T-helper 22 cell (primary cell): Measurements from ENCODE around the gene CDC14A.
"Not testable (repeated sequence)": the region's sequence is repeated elsewhere in the genome, so short reads cannot be mapped to it uniquely, and the experiment has no call there.

ENCODE experiments used
- DNase-seq: peaks from one replicate; pipeline ENCODE4 v3.0.0-alpha.2; 2020; ENCODE audit warnings: low read depth

Gene CDC14A

GRCh38 chr1:100405902-100406301, 53.6 kb downstream of the CDC14A start:
- DNase-seq = not testable (repeated sequence)

- not testable (repeated sequence) for DNase-seq
Measured at GRCh38 chr1:100407390-100407789, 55.1 kb downstream of the CDC14A start.

- DNase-seq = no peak
Measured at GRCh38 chr1:100411019-100411418, 58.7 kb downstream of the CDC14A start.

DNA sequence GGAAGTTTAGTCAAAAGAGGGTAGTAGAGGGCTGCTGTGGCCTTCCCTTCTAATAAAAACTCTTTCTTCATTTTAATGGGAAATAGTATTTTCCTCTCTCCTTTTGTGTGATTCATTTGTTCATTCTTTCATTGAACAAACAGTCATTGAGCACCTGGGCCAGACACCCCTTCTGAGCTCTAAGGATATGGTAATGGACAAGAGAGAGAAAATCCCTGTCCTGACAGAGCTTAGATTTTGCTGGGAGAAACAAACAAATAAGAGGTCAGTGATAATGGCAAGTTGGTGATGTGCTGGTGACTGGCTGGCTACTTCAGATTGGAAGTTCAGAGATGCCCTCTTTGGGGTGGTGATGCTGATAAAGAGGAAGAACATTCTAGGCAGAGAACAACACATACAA, 59.3 kb downstream of the CDC14A start:
- no peak for DNase-seq

GRCh38 chr1:100413035-100413434, 60.7 kb downstream of the CDC14A start:
- no peak for DNase-seq

GRCh38 chr1:100414693-100415497, 62.6 kb downstream of the CDC14A start:
- no peak for DNase-seq

GRCh38 chr1:100415498-100415778, 63.1 kb downstream of the CDC14A start:
- no peak for DNase-seq

GRCh38 chr1:100419072-100419471, 66.8 kb downstream of the CDC14A start:
- DNase-seq = no peak

- no peak for DNase-seq
Measured at GRCh38 chr1:100422065-100422464, 69.8 kb downstream of the CDC14A start.

GRCh38 chr1:100423832-100424337, 71.6 kb downstream of the CDC14A start:
- DNase-seq = no peak

GRCh38 chr1:100428160-100428559, 75.9 kb downstream of the CDC14A start:
- DNase-seq = no peak

DNA sequence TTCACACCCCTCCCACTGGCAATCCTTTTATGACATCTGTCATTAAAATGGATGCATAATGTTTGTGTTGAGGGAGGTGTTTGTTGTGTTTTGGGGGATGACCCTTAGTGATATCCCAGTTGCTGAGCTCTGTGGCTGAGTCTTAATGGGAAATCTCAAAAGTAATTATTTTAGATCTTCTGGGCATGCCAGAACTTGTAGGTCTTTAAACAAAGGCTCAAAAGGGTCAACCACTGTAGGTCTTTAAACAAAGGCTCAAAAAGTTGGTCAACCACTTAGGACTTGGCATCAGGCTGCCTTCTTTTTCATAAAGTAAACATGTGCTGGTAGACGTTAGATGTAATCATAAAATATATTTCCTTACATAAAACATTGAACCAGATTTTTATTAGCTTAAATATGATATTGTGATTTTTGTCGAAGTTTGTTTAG, 78.0 kb downstream of the CDC14A start:
- DNase-seq = no peak

- no peak for DNase-seq
Measured at GRCh38 chr1:100431954-100432353, 79.6 kb downstream of the CDC14A start.

DNA sequence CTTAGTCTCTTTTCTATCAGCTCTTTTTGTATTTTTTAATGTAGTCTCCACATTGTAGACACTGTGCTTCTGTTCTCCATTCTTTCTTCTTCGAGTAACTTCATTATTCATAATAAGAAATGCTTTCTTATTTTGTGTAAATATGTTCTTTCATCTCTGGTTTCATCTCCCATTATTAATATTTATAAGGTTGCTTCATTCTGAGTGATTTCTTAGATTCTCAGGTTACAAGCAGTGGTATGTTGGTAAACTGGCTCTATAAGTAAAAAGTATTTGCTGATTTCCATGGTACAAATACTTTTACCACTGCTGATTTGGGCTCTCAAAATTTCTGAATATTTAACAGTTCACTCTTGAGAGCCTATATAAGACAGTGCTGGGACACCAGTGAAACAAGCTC, 81.3 kb downstream of the CDC14A start:
- DNase-seq = no peak

DNA sequence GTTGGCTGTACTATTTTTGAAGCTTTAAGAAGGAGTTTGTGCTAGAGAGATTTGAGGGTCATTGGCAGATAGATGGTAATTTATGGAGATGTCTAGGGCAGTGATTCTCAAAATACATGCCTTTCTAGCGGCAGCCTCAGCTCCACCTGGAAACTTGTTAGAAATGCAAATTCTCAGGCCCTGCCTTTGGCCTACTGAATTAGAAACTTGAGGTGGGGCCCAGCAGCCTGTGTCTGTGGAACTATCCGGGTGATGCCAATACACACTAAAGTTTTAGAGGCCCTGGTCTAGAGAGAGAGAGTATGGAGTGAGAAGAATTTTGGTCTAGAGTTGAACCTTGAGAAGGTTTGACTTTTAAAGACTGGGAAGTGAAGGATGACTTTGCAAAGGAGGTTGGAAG, 82.5 kb downstream of the CDC14A start:
- no peak for DNase-seq

DNA sequence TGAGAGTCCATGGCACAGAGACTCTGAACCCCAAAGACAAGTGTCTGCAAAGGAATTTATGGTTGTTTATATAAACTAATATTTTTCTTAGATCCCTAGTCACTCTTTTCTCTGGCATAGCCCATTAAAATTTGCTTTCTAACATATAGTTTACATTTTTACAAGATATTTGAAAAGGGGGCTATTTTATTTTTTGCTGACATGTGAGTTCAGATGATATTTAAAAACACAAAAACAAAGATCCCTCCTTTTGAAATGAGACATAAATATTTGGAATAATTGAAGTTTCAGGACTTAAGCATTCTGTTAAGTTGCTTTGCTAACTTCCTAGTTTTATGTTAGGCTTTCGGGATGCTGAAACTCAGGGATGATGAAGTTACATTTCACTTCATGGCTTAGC, 86.1 kb downstream of the CDC14A start:
- no peak for DNase-seq

GRCh38 chr1:100438789-100439188, 86.5 kb downstream of the CDC14A start:
- no peak for DNase-seq

- DNase-seq = peak; percentile 78
Measured at GRCh38 chr1:100440075-100440809, 87.9 kb downstream of the CDC14A start.

DNA sequence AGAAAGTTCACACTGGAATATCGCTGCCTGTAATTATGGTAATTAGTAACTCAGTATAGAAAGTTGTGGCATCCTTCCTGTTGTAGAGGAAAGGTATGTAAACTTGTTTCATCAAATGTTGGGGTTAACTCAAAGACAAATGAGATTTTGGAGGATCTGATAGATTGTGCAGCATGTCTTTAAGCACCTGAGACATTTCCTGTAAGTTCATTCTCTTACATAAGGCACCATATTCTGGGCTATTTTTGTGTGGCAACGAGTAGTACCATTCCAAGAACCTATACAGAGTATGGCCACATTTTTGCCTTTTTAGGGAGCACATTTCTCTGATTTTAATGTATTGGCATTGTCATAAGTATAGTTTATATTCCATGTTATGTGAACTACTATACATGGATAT, 88.8 kb downstream of the CDC14A start:
- DNase-seq = no peak

DNA sequence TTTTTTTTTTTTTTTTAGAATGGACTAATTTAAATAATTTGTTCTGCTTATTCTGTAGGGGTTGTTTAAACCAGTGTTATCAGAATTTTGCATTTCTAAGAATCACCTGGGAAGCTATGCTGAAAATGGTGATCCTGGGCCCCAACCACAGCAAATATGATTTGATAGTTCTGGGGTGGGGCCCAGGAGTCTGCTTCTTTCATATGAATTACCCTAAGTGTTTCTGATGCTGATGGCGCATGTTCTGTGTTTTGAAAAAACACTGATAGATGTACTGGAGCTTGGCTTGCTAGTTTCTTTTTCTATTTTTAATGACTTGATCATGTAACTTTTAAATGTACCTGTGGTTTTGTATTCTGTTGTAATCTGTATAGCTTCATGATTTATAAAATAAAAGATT, 89.3 kb downstream of the CDC14A start:
- DNase-seq = no peak

GRCh38 chr1:100443811-100444571, 91.7 kb downstream of the CDC14A start:
- DNase-seq = no peak

- peak; percentile 51 for DNase-seq
Measured at GRCh38 chr1:100445565-100445964, 93.3 kb downstream of the CDC14A start.

- no peak for DNase-seq
Measured at GRCh38 chr1:100448366-100448765, 96.1 kb downstream of the CDC14A start.
